Measurements from ENCODE around the gene MIOS.
"Not testable (repeated sequence)": the region's sequence is repeated elsewhere in the genome, so short reads cannot be mapped to it uniquely, and the experiment has no call there.

Gene MIOS

DNA sequence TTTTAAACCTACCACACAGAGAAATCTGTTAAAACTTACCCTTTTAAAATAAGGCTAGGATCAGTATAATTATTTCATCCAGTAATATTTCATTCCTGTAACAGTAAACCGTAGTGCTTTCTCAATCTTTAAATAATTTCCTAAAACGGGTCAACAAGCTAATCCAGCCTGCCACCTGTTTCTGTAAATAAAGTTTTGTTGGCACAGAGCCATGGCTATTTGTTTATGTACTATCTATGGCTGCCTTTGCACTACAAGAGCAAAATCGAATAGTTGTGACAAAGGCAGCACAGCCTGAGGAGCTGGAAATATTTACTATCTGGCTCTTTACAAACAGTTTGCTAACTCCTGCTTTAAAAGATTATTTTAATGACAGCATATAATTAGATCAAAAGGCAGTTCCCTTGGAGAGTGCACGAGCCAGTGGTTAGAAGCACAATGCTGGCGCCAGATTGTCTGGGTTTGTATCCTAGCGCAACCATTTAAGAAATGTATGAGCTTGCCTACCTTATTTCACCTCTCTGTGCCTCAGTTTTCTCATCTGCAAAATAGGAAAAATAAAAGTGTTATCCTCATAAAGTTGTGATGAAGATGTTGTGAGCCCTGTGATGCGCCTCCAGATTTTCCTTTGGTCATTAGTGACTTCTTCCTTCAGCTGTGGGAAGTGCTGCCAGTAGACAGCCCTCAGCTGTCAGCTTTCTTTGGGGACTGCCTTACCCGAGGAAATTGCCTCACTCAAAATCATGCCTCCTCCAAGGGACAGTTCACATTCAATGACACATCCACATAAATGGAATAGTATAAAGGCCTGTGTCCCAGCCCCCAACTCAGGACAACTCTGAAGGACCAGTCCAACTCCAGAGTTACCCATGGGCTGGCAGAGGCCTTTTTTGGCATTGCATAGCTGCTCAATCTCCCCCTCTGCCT lies 11.8 kb upstream of the MIOS start:
- no peak for DNase-seq (ENCODE audit: low spot score)

DNA sequence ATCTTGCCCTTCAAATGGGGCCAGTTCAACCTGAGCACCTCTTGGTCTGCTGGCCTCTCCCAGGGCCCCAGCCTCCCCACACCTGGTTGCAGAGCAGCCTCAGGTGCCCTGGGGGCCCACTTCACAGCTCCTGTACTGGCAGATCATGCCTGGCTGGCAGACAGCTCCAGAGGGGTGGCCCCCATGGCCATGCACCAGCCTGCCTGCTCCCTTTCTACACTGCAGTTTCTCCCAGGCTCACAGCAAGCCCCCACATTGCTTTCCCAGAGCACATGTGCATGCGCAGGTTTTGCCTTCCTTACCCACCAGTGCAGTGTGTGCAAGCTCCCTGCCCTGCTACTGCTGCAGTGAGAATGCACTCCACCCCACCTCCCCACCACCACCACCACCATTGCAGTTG lies 9.8 kb upstream of the MIOS start:
- no peak for DNase-seq (ENCODE audit: low spot score)

DNA sequence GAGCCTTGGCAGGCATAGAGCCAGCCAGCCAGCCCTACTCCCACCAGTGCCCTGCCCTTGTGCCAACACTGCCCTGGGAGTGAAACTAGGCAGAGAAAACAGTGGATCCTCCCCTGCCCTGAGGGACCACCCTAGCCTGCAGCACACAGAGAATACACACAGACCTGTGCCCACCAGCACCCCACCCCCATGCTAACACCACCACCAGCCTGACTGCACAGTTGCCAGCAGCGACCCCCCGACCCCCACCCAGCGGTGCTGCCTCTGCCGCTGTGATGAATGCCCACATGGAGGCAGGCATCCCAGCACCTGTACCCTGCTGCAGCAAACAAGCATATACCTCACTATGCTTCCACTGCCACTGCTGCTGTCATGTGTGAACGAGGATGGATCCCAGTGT lies 9.4 kb upstream of the MIOS start:
- DNase-seq (ENCODE audit: low spot score), result no peak

DNA sequence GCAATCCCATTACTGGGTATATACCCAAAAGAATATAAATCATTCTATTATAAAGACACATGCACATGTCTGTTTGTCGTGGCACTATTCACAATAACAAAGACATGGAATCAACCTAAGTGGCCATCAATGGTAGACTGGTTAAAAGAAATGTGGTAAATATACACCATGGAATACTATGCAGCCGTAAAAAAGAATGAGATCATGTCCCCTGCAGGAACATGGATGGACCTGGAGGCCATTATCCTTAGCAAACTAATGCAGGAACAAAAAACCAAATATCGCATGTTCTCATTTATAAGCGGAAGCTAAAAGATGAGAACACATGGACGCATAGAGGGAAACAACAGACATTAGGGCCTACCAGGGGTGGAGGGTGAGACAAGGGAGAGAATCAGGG lies 5.1 kb upstream of the MIOS start:
- not testable (repeated sequence) for DNase-seq (ENCODE audit: low spot score)

DNA sequence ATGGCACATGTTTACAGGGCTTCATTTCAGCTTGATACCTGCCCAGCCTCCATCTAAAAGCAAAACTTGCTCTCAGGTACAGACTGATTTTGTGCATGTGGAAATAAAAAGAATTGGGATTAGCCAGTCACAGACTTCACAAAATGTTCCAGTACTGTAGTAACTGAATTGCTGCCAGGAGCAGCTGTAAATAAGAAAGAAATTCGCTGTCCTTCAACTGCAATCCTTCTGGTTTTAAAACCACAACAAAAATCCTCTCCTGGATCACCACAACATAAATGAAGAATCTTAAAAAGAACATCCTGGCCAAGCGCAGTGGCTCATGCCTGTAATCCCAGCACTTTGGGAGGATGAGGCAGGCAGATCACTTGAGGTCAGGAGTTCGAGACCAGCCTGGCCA lies 3.9 kb upstream of the MIOS start:
- no peak for DNase-seq (ENCODE audit: low spot score)

DNA sequence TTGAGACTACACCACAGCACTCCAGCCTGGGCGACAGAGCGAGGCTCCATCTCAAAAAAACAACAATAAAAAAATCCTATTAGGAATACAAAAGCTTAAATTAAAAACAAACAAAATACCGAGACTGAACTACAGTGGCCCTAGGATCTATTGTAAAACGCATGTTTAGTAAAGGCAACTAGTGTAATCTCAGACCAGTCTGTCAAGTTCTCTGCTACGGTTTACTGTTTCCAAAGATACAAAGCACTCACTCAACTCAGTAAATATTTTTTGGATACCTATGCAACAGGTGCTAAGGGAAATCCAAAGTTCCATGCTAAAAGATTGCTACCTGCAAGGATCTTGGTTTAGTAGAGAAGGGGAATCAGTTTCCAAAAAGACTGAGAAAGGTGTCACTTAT lies 3.4 kb upstream of the MIOS start:
- DNase-seq (ENCODE audit: low spot score), result no peak

DNA sequence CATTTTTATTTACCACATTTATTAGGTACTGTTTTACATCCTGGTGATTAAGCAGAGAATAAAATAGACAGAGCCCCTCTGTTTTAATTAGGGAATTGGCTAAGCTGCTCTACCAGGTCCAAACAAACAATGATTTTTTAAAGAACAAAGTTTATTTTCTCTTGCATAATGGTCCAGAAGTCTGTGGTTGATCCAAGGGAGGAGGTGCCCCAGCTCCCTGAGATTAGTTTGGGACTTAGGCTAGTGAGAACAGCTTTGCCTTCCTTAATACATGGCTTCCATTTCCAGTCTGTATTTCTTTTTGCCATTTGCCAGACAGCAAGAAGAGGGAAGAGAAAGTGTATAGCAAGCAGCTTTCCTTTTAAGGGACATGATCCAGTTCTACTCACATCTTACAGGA lies 2.9 kb upstream of the MIOS start:
- no peak for DNase-seq (ENCODE audit: low spot score)

DNA sequence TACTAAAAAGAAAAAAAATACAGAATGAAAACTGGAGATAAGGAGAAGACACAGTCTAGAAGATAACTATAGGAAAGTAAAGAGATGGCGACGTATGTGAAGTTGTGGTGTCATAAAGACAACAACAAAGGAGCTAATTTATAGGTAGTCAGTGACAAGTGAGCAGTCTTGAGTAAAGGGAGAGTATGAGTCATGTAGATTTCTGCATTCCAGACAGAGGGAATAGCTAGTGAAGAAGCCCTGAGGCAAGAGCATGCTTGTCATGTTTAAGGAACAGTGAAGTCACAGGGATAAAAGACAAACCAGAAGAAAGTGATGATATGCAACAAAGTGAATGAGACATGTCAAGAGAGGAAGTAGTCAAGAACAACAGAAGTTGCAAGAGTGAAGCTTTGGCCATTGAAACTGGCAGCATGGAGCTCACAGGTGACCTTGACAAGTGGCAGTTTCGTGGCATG lies 2.3 kb upstream of the MIOS start:
- DNase-seq (ENCODE audit: low spot score), result no peak

DNA sequence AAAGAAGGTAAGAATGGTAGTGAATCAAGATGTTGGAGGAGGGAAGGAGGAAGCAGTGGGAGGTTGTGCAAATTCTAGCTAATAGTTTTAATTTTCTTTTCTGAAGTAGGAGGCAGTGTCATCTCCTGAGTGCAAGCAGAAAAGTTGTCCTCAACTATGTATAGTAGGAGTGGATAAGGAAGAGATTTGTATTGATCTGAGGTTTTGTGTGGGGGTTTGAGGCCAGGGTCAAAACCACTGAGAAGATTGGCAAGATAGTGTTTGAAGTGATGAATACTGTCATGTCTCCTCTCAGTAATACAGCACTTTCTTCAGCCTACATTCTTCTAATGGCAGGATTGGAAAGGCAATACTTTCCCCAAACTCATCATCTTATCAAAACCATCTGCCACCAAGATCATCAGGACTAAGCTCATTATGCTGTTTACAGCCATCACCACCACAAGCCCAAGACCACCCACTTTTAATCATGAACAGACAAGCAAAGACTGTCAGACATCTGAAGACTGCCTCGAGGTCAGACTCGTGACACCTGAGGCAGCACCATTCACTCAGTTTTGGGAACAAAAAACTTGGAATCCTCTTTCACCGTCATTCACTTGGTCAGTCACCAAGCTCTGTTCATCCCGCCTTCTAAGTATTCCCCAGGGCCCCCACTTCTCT lies 1.5 kb upstream of the MIOS start:
- DNase-seq (ENCODE audit: low spot score), result no peak

DNA sequence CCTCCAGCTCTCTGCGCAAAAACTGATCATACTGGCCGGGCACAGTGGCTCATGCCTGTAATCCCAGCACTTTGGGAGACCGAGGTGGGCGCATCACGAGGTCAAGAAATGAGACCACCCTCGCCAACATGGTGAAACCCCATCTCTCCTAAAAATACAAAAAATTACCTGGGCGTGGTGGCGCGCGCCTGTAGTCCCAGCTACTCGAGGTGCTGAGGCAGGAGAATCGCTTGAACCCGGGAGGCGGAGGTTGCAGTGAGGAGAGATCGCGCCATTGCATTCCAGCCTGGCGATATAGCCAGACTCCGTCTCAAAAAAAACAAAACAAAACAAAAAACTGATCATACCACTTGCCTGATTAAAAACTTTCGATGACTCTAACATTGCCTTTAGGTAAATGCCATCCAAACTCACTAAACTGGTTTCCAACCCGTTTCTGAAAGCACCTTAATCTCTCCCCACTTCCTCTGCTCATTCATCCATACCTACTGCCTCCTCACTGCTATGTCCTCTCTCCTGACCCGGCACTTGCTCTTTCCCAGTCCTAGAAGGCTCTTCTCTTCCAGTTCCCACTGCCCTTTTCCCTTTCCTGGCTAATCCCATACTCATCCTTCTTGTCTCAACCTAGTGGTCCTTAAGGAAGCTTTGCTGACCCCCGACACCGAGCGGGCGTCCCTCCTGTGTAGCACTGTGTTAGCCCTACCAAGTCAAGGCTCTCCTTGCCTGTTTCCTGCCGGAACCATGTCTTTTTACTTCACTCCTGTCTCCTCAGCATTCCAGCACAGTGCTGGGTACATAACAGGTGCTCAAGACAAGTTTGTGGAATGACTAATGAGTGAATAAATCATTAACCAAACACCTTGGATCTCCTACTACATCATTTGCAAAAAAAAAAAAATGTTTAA lies 686 bp upstream of the MIOS start:
- DNase-seq (ENCODE audit: low spot score), result no peak

DNA sequence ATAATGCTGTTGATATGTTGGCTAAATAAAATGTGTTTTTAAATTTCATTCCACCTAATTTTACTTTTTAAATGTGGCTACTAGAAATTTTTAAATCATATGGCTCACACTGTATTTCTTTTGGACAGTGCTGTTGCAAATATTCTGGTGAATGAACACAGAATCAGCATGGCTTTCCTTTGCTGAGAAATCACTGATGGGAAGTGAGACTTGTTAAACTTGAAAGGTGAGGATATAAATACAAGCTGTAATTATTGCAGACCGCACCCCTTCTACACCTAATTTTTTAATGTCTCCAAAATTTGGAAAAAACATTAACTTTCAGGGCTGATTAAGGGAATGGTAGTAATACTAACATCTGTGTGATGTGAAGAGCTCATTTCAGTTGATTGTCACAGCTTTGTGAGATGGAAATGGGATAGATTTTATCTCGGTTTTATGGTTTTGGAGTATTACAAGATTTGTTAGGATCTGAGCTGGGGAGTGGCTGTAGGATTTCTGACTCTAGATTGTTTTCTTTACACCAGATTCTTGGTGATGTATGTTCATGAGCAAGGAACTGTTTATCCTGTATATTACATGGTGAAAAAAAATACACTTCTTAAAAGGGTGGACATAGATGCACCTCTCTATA lies 1.3 kb downstream of the MIOS start:
- no peak for DNase-seq (ENCODE audit: low spot score)

DNA sequence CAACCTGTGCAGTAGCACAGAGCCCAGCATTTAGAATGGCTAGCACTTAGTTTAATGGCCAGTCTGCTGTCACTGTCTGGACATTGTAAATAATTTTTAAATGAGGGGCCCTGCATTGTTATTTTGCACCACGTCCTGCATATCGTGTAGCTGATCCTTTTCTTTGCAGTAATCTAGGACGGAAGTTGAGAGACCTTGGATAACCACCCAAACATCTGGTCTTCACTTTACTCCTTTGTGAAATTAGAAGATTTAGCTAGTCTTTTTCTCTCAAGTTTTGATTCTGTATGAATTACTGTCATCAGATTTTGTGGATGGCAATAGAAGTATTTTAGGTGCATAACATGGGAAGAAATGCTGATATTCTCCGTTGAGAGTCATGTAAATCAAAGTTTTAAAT lies 1.9 kb downstream of the MIOS start:
- no peak for DNase-seq (ENCODE audit: low spot score)

DNA sequence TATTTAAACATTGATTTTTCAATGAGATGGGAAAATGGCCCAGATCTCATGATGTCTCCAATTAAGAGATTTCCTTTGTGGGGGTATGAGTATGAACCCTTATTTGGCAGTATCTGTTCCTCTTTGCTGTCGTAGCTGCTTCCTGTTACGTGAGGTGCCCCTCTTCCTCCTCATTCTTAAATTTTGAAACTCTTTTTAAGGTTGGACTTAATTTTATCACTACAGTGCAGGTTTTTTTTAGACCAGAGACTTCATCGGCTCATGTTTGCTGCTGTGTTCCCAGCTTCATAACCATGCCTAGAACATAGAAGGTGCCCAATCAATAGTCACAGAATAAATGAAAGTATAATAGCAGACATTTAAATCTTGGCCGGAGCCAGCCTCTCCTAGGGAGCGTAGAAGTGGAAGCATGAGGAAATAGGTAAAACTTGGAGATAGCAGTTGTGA lies 2.4 kb downstream of the MIOS start:
- DNase-seq (ENCODE audit: low spot score), result peak; percentile 19

DNA sequence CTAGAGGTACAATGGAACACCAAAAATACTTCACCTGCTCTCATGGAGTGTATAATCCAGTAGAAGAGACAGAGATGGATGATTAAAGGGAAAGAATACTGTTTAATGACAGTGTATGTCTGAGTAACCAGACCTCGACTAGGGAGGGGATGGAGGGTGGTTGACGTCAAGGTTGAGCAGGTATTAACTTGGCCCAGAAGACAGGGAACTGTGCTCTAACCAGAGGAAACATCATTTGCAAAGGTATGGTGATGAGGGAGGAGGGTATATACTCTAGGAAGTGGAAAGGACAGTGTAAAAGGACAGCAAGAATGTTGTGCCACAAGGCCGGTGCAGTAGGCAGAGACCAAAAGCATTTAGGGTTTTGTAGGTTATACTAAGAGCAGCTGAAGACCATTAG lies 2.9 kb downstream of the MIOS start:
- DNase-seq (ENCODE audit: low spot score), result no peak

DNA sequence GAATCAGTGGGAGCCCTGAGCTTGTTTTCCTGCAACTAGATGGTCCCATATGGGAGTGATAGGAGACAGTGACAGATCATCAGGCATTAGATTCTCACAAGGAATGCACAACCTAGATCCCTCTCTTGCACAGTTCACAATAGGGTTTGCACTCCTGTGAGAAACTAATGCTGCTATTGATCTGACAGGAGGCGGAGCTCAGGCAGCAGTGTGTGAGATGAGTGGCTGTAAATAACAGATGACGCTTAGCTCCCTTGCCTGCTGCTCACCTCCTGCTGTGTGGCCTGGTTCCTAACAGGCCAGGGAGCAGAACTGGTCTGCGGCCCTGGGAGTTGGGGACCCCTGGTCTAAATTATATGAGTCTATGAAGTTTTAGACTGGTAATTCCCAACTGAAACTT lies 3.9 kb downstream of the MIOS start:
- no peak for DNase-seq (ENCODE audit: low spot score)

DNA sequence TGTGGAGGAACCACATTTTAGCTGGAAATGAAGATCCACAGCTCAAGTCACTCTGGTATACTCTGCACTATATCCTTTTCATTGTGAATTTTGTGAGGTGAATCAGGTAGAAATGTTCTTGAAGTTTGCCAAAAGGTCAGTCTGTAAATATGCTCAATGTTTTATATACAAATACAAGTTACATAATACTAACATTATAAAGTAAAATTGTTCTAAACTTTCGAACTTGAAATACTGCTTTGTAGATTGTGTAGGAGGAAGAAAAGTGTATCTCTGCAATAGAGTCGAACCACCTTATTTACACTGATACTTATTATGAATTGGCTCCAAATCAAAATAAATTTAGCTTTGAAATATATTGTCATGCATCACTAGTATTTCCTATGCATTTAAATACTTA lies 7.0 kb downstream of the MIOS start:
- no peak for DNase-seq (ENCODE audit: low spot score)

DNA sequence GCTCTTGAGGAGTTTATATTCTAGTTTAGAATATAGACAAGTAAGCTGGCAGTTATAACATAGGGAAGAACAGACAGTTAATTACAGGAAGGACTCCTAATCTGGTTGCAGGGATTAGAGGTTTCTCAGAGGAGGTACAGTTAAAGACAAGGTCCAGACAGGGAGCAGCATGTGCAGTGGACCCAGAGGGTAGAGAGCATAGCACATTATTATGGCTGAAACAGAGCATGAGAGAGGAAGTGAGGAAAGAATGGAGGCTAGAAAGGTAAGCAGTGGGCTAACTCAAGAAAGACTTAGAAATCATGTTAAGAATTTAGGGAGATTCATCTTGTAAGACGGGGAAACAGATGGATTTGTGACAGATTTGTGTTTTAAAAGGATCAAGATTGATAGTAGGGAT lies 9.7 kb downstream of the MIOS start:
- DNase-seq (ENCODE audit: low spot score), result no peak

DNA sequence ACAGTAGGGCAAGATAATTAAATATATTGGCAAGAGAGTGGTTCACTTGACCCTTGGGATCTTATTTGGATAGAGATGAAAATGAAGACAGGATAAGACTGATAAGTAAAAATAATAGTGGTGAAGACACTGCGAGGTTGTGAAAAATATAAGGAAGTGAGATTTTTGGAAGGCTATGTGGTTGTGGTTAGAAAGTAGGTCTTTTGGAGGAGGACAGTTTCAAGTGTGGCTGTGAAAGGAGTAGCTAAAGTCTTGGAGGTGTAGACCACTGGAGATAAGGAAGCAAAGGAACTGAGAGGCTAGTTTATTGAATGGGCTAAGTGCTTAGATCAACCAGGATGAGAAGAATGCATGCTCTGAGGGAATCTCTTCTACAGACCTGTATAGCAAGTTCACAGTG lies 11.2 kb downstream of the MIOS start:
- DNase-seq (ENCODE audit: low spot score), result no peak

DNA sequence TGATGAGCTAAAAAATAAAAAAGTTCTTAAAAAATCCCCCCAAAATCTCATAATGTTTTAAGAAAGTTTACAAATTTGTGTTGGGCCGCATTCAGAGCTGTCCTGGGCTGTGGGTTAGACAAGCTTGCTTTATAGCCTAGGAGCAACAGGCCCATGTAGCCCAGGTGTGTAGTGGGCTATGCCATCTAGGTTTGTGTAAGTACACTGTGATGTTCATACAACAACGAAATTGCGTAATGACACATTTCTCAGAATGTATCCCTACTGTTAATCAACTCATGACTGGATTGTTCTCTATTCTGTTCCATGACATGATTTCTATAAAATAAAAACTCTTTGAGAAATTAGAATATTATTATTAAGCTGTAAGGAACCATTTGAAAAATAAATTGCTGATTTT lies 13.0 kb downstream of the MIOS start:
- no peak for DNase-seq (ENCODE audit: low spot score)

DNA sequence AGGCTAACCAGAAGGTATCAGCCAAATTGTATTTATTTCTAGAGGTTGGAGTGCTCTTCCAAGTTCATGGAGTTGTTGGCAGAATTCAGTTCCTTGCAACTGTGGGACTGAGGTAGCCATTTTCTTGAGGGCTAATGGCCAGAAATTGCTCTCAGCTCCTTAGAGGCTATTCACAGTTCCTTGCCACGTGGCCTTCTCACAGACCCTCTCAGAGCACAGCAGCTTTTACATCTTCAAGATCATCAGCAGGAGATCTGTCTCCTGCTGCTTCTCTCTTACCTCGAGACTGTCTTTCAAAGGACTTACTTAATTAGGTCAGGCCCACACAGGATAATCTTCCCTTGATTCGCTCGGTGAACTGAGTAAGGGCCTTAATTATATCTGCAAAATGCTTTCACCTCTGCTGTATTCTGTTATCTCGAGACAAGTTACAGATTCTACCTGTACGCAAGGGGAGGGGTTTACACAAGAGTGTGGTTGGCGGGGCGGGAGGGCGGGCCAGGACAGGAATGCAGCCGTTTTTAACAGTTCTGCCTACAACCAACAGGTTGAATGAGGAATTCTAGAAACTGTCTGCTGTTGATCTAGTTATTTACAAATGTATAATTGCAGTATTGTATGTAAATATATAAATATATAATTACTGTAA lies 15.0 kb downstream of the MIOS start:
- DNase-seq (ENCODE audit: low spot score), result no peak

DNA sequence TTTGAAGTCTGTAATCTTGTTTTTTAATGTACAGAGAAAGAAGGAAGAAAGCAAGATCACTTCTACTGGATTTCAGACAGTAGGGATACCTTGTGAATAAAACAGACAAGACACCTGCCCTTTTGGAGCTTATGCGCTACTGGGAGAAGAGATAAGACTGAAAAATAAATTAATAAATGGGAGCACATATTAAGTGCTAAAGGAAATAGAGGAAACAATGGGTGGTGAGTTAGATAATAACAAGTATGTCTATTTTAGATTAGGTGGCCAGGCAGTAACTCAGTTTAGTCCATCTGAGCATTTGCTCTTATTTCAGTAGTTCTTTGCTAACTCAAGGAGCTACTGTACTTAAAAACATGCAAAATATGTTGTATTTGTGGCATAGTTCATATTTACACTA lies 15.9 kb downstream of the MIOS start:
- no peak for DNase-seq (ENCODE audit: low spot score)

Measured in CD4-positive, alpha-beta T cell treated with Interleukin-6 at 100 ng/mL for 8 hours (primary cell).